Activated CD8-positive, alpha-beta memory T cell treated with anti-CD3 and anti-CD28 coated beads for 48 hours (primary cell): ENCODE measurements around the gene HHATL.

Experiments
- DNase-seq, 3 experiments: peaks; one replicate each; pipeline ENCODE4 v3.0.0-alpha.2; 2020; ENCODE audit warnings: low read depth in 2 of 3, low spot score in 2 of 3

HHATL gene

GRCh38 chr3:42699511-42699971, 3.1 kb downstream of the HHATL start:
- DNase-seq, result no peak

GRCh38 chr3:42698911-42699230, 3.7 kb downstream of the HHATL start:
- peak in 1 of 3 experiments; percentile 10 for DNase-seq

GRCh38 chr3:42698216-42698910, 4.2 kb downstream of the HHATL start:
- DNase-seq, result no peak

- no peak for DNase-seq
Measured at GRCh38 chr3:42697289-42698051, 5.1 kb downstream of the HHATL start.

GRCh38 chr3:42696356-42697288, 6.0 kb downstream of the HHATL start:
- no peak for DNase-seq

GRCh38 chr3:42694366-42694765, 8.2 kb downstream of the HHATL start:
- DNase-seq, result no peak

- DNase-seq, result no peak
Measured at GRCh38 chr3:42693530-42693930, 9.1 kb downstream of the HHATL start.

- DNase-seq, result no peak
Measured at GRCh38 chr3:42692667-42693529, 9.7 kb downstream of the HHATL start.

GRCh38 chr3:42691816-42692666, 10.6 kb downstream of the HHATL start:
- DNase-seq, result no peak

GRCh38 chr3:42690766-42691680, 11.6 kb downstream of the HHATL start:
- no peak for DNase-seq

GRCh38 chr3:42690191-42690590, 12.4 kb downstream of the HHATL start:
- DNase-seq, result no peak

GRCh38 chr3:42689421-42690014, 13.1 kb downstream of the HHATL start:
- no peak for DNase-seq

- DNase-seq, result no peak
Measured at GRCh38 chr3:42688487-42689420, 13.8 kb downstream of the HHATL start.

GRCh38 chr3:42688016-42688415, 14.6 kb downstream of the HHATL start:
- DNase-seq, result no peak

GRCh38 chr3:42686832-42687650, 15.6 kb downstream of the HHATL start:
- DNase-seq, result no peak
